Activated CD4-positive, CD25-positive, alpha-beta regulatory T cell treated with anti-CD3 and anti-CD28 coated beads, Interleukin-2, amount 50 U/mL, for 16 hours (primary cell): ENCODE measurements around the gene ATP2A3.

Experiments used
- DNase-seq: peaks from one replicate; pipeline ENCODE4 v3.0.0-alpha.2; 2020; ENCODE audit warnings: low read depth, low spot score

The ATP2A3 gene

GRCh38 chr17:3928406-3928805 lies 35.8 kb downstream of the ATP2A3 start:
- DNase-seq, result no peak

GRCh38 chr17:3927628-3928340 lies 36.5 kb downstream of the ATP2A3 start:
- DNase-seq, result no peak

- DNase-seq, result no peak
Observed at GRCh38 chr17:3926860-3927627, 37.2 kb downstream of the ATP2A3 start.

GRCh38 chr17:3925684-3926485 lies 38.4 kb downstream of the ATP2A3 start:
- DNase-seq, result no peak

- no peak for DNase-seq
Observed at GRCh38 chr17:3924512-3925350, 39.5 kb downstream of the ATP2A3 start.

GRCh38 chr17:3923466-3924190 lies 40.6 kb downstream of the ATP2A3 start:
- DNase-seq, result no peak

- no peak for DNase-seq
Observed at GRCh38 chr17:3922765-3923164, 41.5 kb downstream of the ATP2A3 start.

GRCh38 chr17:3921502-3922319 lies 42.5 kb downstream of the ATP2A3 start:
- no peak for DNase-seq

GRCh38 chr17:3921006-3921405 lies 43.2 kb downstream of the ATP2A3 start:
- no peak for DNase-seq

GRCh38 chr17:3919123-3919624 lies 45.1 kb downstream of the ATP2A3 start:
- no peak for DNase-seq

- DNase-seq, result no peak
Observed at GRCh38 chr17:3918372-3919122, 45.7 kb downstream of the ATP2A3 start.

- no peak for DNase-seq
Observed at GRCh38 chr17:3917391-3917931, 46.8 kb downstream of the ATP2A3 start.

GRCh38 chr17:3916825-3917224 lies 47.4 kb downstream of the ATP2A3 start:
- DNase-seq, result no peak

- no peak for DNase-seq
Observed at GRCh38 chr17:3915995-3916696, 48.1 kb downstream of the ATP2A3 start, which contains the start of gene P2RX1. Gene P2RX1, minus strand, starts transcription at chr17:3916465. Its CDS starts 240 bp downstream, at chr17:3916225.

- no peak for DNase-seq
Observed at GRCh38 chr17:3915581-3915994, 48.6 kb downstream of the ATP2A3 start.

GRCh38 chr17:3914312-3914670 lies 49.9 kb downstream of the ATP2A3 start:
- no peak for DNase-seq

- DNase-seq, result peak; percentile 57
Observed at GRCh38 chr17:3913531-3914311, 50.5 kb downstream of the ATP2A3 start.
